HEK293 (cell line): ENCODE results near the gene PRR16.
"Not testable (repeated sequence)": the region's sequence is repeated elsewhere in the genome, so short reads cannot be mapped to it uniquely, and the experiment has no call there.

Source experiments
- CTCF ChIA-PET: fragments of 350-600 bp; formaldehyde crosslinking; extraction: SDS; loops from one replicate; lab custom pipeline; 2021; ENCODE audit warnings: antibody characterized with exemption; lab: Yijun Ruan, JAX
- POLR2A ChIA-PET: fragments of 300-600 bp; formaldehyde crosslinking; extraction: SDS; loops from one replicate; lab custom pipeline; 2020; ENCODE audit warnings: antibody characterized with exemption, inconsistent platforms; lab: Yijun Ruan, JAX
- H3K27ac ChIP-seq: fragments of 200-500 bp; sonication (Bioruptor generic); 2 replicates; pipeline ENCODE4 v1.5.1; 2014; ENCODE audit warnings: low read depth, low read length, control low read depth, inconsistent platforms; ENCODE audit errors: extremely low read depth
- H3K36me3 ChIP-seq, 2 experiments: fragments of 200-500 bp in 1 of 2; sonication (Bioruptor generic) in 1 of 2; 1 replicate in 1 of 2; 2 replicates in 1 of 2; pipeline ENCODE4 v1.5.1; 2014 to 2017; ENCODE audit warnings: inconsistent platforms in 2 of 2, low read length in 2 of 2; ENCODE audit not compliant: control insufficient read depth in 2 of 2, insufficient read depth in 1 of 2
- H3K4me1 ChIP-seq: fragments of 200-500 bp; sonication (Bioruptor generic); 2 replicates; pipeline ENCODE4 v1.5.1; 2014; ENCODE audit warnings: mild to moderate bottlenecking, low read length, inconsistent platforms; ENCODE audit not compliant: control insufficient read depth, insufficient read depth
- H3K4me3 ChIP-seq: 2 replicates; pipeline ENCODE4 v1.5.1; 2011; ENCODE audit warnings: low read depth, mild to moderate bottlenecking, control low read depth, low read length, moderate library complexity
- H3K9me3 ChIP-seq: fragments of 200-500 bp; sonication (Bioruptor generic); 2 replicates; pipeline ENCODE4 v1.5.1; 2014; ENCODE audit warnings: low read depth, low read length, inconsistent platforms; ENCODE audit not compliant: control insufficient read depth, insufficient read depth
- GLIS2 ChIP-seq: fragments of 450-650 bp; formaldehyde crosslinking; IDR thresholded peaks from 2 replicates; pipeline ENCODE4 v1.5.1; 2016; ENCODE audit warnings: missing biosample characterization, missing genetic modification characterization
- KLF8 ChIP-seq: fragments of 450-650 bp; formaldehyde crosslinking; IDR thresholded peaks from 2 replicates; pipeline ENCODE4 v1.5.1; 2016; ENCODE audit warnings: missing biosample characterization, missing genetic modification characterization
- OSR2 ChIP-seq: fragments of 450-650 bp; formaldehyde crosslinking; IDR thresholded peaks from 2 replicates; pipeline ENCODE4 v1.5.1; 2016; ENCODE audit warnings: missing biosample characterization, missing genetic modification characterization
- PRDM6 ChIP-seq: fragments of 450-650 bp; formaldehyde crosslinking; IDR thresholded peaks from 2 replicates; pipeline ENCODE4 v1.5.1; 2017; ENCODE audit warnings: missing biosample characterization, missing genetic modification characterization
- ZBTB11 ChIP-seq: fragments of 450-650 bp; formaldehyde crosslinking; conservative IDR thresholded peaks from 2 replicates; pipeline ENCODE4 v1.5.1; 2016; ENCODE audit warnings: low read depth, missing biosample characterization, missing genetic modification characterization
- ZBTB48 ChIP-seq: fragments of 450-650 bp; formaldehyde crosslinking; IDR thresholded peaks from 2 replicates; pipeline ENCODE4 v1.5.1; 2016; ENCODE audit warnings: missing biosample characterization, missing genetic modification characterization
- ZNF112 ChIP-seq: fragments of 450-650 bp; formaldehyde crosslinking; IDR thresholded peaks from 2 replicates; pipeline ENCODE4 v1.5.0; 2017; ENCODE audit warnings: missing biosample characterization, missing genetic modification characterization
- ZNF114 ChIP-seq: fragments of 450-650 bp; formaldehyde crosslinking; IDR thresholded peaks from 2 replicates; pipeline ENCODE4 v1.5.0; 2017; ENCODE audit warnings: missing biosample characterization, missing genetic modification characterization
- ZNF18 ChIP-seq: fragments of 450-650 bp; formaldehyde crosslinking; IDR thresholded peaks from 2 replicates; pipeline ENCODE4 v1.5.1; 2016; ENCODE audit warnings: missing biosample characterization, missing genetic modification characterization
- ZNF423 ChIP-seq: fragments of 450-650 bp; formaldehyde crosslinking; IDR thresholded peaks from 2 replicates; pipeline ENCODE4 v1.5.1; 2016; ENCODE audit warnings: missing biosample characterization, missing genetic modification characterization
- ZNF426 ChIP-seq: fragments of 450-650 bp; formaldehyde crosslinking; IDR thresholded peaks from 2 replicates; pipeline ENCODE4 v1.5.1; 2017; ENCODE audit warnings: missing biosample characterization, missing genetic modification characterization, mild to moderate bottlenecking, inconsistent platforms, moderate library complexity
- ZNF544 ChIP-seq: fragments of 450-650 bp; formaldehyde crosslinking; IDR thresholded peaks from 2 replicates; pipeline ENCODE4 v1.5.0; 2017; ENCODE audit warnings: missing biosample characterization, missing genetic modification characterization
- ZNF548 ChIP-seq: fragments of 450-650 bp; formaldehyde crosslinking; IDR thresholded peaks from 2 replicates; pipeline ENCODE4 v1.5.1; 2016; ENCODE audit warnings: missing biosample characterization, missing genetic modification characterization
- ZNF549 ChIP-seq: fragments of 450-650 bp; IDR thresholded peaks from 2 replicates; pipeline ENCODE4 v1.5.1; 2018; ENCODE audit warnings: missing biosample characterization, missing genetic modification characterization, mild to moderate bottlenecking, inconsistent platforms, moderate library complexity
- ZNF555 ChIP-seq: fragments of 450-650 bp; formaldehyde crosslinking; conservative IDR thresholded peaks from 2 replicates; pipeline ENCODE4 v1.5.1; 2017; ENCODE audit warnings: missing biosample characterization, mild to moderate bottlenecking, missing genetic modification characterization, inconsistent platforms
- ZNF610 ChIP-seq: fragments of 450-650 bp; formaldehyde crosslinking; IDR thresholded peaks from 2 replicates; pipeline ENCODE4 v1.5.1; 2016; ENCODE audit warnings: missing biosample characterization, missing genetic modification characterization, borderline replicate concordance
- ZNF645 ChIP-seq: fragments of 450-650 bp; formaldehyde crosslinking; IDR thresholded peaks from 2 replicates; pipeline ENCODE4; 2016; ENCODE audit warnings: missing biosample characterization, missing genetic modification characterization
- ZNF664 ChIP-seq: fragments of 450-650 bp; formaldehyde crosslinking; IDR thresholded peaks from 2 replicates; pipeline ENCODE4 v1.5.1; 2016; ENCODE audit warnings: missing biosample characterization, missing genetic modification characterization
- ZNF692 ChIP-seq: fragments of 450-650 bp; formaldehyde crosslinking; IDR thresholded peaks from 2 replicates; pipeline ENCODE4 v1.5.1; 2016; ENCODE audit warnings: missing biosample characterization, missing genetic modification characterization

Gene PRR16

GRCh38 chr5:120457839-120458507, 6.1 kb upstream of the PRR16 start (continued):
- TF ChIP-seq ZBTB11 (no peak), ZNF114 (no peak), ZNF610 (tag by site-specific recombination) (no peak)

- H3K9me3 ChIP-seq, POLR2A ChIA-PET, H3K27ac ChIP-seq, H3K36me3 ChIP-seq, H3K4me3 ChIP-seq, H3K4me1 ChIP-seq: not testable (repeated sequence)
- CTCF ChIA-PET, result interaction anchor here (1.1 to 1.6 kb wide), 3 partner anchors 9 to 198 kb away, joined by 3 to 5 read pairs (median 3); no protein-coding TSS in a partner anchor
Observed at GRCh38 chr5:120458508-120458847, 5.6 kb upstream of the PRR16 start.

- Histone ChIP-seq H3K36me3 (no peaks in the 10 kb centered on the region), H3K4me3 (no peak overlapping the region), H3K27ac (no peak overlapping the region), H3K9me3 (no peaks in the 10 kb centered on the region), H3K4me1 (peaks cover 3% of the 10 kb centered on the region; the same call in 1 of the 2 replicates)
- no peak for TF ChIP-seq ZNF548 (tag by site-specific recombination)
- TF ChIP-seq PRDM6 (tag by site-specific recombination), result no peak
- CTCF ChIA-PET, result no interaction called here
- POLR2A ChIA-PET, result no interaction called here
Observed at GRCh38 chr5:120461251-120461650, 2.8 kb upstream of the PRR16 start.

GRCh38 chr5:120463006-120463680, 957 bp upstream of the PRR16 start:
- no peak overlapping the region for H3K27ac ChIP-seq
- CTCF ChIA-PET, result interaction anchor here (0.6 to 1.0 kb wide), 6 partner anchors 18 to 702 kb away, joined by 3 to 7 read pairs (median 4); no protein-coding TSS in a partner anchor
- no peaks in the 10 kb centered on the region for H3K9me3 ChIP-seq
- H3K36me3 ChIP-seq, result no peaks in the 10 kb centered on the region
- POLR2A ChIA-PET, result interaction anchor here (0.7 kb wide), 1 partner anchor 1161 kb away, joined by 3 read pairs; no protein-coding TSS in a partner anchor
- H3K4me1 ChIP-seq, result peaks cover 3% of the 10 kb centered on the region; the same call in 1 of the 2 replicates
- no peak overlapping the region for H3K4me3 ChIP-seq
- no peak for TF ChIP-seq KLF8
- TF ChIP-seq ZNF112, result no peak
- no peak for TF ChIP-seq GLIS2 (tag by site-specific recombination)
- TF ChIP-seq ZNF18 (tag by site-specific recombination), result no peak
- no peak for TF ChIP-seq OSR2 (tag by site-specific recombination)
- TF ChIP-seq ZNF645 (tag by site-specific recombination), result no peak
- no peak for TF ChIP-seq ZNF692 (tag by site-specific recombination)
- TF ChIP-seq ZBTB48 (tag by site-specific recombination), result no peak
- TF ChIP-seq ZNF426 (tag by site-specific recombination), result no peak
- no peak for TF ChIP-seq ZNF555 (tag by site-specific recombination)
- no peak for TF ChIP-seq ZNF423 (tag by site-specific recombination)
- TF ChIP-seq ZNF664 (tag by site-specific recombination), result no peak
- no peak for TF ChIP-seq ZNF544
- TF ChIP-seq ZNF549 (tag by site-specific recombination), result no peak
